Parathyroid adenoma (tissue), 2 donors: ENCODE results near the gene ARRDC4.

Source experiments
- H2AFZ ChIP-seq: fragments of 300-600 bp; sonication (generic); one replicate; pipeline ENCODE4 v1.7.0; 2017; ENCODE audit warnings: antibody characterized with exemption, mild to moderate bottlenecking
- H3K27ac ChIP-seq: fragments of 300-600 bp; sonication (generic); one replicate; pipeline ENCODE4 v1.7.0; 2017
- H3K27me3 ChIP-seq: fragments of 300-600 bp; sonication (generic); one replicate; pipeline ENCODE4 v1.7.0; 2017; ENCODE audit warnings: low read length; ENCODE audit not compliant: control insufficient read depth, insufficient read depth
- H3K36me3 ChIP-seq: fragments of 300-600 bp; sonication (generic); one replicate; pipeline ENCODE4 v1.7.0; 2017; ENCODE audit warnings: low read length; ENCODE audit not compliant: control insufficient read depth, insufficient read depth
- H3K4me1 ChIP-seq: fragments of 300-600 bp; sonication (generic); one replicate; pipeline ENCODE4 v1.7.0; 2017; ENCODE audit warnings: control low read depth
- H3K4me2 ChIP-seq: fragments of 300-600 bp; sonication (generic); one replicate; pipeline ENCODE4 v1.7.0; 2017; ENCODE audit warnings: low read length
- H3K4me3 ChIP-seq: fragments of 300-600 bp; sonication (generic); one replicate; pipeline ENCODE4 v1.7.0; 2017; ENCODE audit warnings: low read depth, low read length
- H3K79me2 ChIP-seq: fragments of 300-600 bp; sonication (generic); one replicate; pipeline ENCODE4 v1.7.0; 2017; ENCODE audit warnings: control low read depth
- H3K9ac ChIP-seq: fragments of 300-600 bp; sonication (generic); one replicate; pipeline ENCODE4 v1.7.0; 2017; ENCODE audit warnings: mild to moderate bottlenecking
- H3K9me3 ChIP-seq: fragments of 300-600 bp; sonication (generic); one replicate; pipeline ENCODE4 v1.7.0; 2017; ENCODE audit warnings: low read length; ENCODE audit not compliant: control insufficient read depth
- TF ChIP-seq, protein P1 (sequence below): fragments of 300-600 bp; sonication (generic); IDR thresholded peaks from one replicate; pipeline ENCODE4 v1.7.0; 2017; ENCODE audit warnings: antibody characterized with exemption, mild to moderate bottlenecking
- donor health status: primary hyperparathyroidism.

ARRDC4 gene

DNA sequence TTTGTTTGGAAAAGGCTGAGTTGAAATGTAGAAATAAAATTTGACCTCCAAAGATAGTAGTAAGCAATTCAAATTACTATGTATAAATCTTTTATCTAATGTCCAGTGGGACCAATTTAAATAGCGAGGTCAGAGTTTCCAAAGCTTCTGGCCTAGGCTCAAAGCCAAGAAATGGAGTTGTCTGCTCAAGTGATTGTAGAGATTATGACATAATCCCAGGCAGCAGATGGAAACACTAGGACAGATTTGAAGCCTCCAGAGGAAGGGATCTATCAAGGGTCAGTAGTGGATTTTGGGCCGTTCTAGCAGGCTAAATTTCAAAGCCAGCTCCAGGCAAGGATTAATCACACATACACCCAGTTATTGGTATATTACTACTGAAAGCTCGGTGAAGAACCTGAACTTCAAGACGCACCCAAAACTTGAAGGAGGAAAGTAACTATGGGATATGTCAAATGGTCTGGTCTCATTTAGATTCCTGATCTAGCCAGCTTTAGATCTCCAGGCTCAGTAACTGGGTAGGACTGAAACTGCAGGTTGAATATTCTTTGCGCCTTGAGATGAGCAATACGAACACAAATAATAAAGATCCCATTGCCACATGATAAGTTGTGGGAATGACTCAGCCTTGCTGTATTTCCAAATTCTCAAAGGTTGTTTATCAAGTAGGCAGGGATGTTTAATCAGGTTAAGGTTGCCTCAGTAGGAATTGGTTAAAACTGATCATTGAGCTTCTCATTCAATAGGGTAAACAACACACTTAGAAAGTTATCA, 30.9 kb upstream of the ARRDC4 start:
- Histone ChIP-seq H3K27me3 (no peaks in the 10 kb centered on the region), H3K9ac (no peak overlapping the region), H3K79me2 (no peaks in the 10 kb centered on the region), H3K36me3 (no peaks in the 10 kb centered on the region), H2AFZ (no peak overlapping the region), H3K9me3 (no peaks in the 10 kb centered on the region), H3K4me1 (no peaks in the 10 kb centered on the region), H3K27ac (no peak overlapping the region), H3K4me2 (no peak overlapping the region), H3K4me3 (no peak overlapping the region)
- TF ChIP-seq, protein P1, sequence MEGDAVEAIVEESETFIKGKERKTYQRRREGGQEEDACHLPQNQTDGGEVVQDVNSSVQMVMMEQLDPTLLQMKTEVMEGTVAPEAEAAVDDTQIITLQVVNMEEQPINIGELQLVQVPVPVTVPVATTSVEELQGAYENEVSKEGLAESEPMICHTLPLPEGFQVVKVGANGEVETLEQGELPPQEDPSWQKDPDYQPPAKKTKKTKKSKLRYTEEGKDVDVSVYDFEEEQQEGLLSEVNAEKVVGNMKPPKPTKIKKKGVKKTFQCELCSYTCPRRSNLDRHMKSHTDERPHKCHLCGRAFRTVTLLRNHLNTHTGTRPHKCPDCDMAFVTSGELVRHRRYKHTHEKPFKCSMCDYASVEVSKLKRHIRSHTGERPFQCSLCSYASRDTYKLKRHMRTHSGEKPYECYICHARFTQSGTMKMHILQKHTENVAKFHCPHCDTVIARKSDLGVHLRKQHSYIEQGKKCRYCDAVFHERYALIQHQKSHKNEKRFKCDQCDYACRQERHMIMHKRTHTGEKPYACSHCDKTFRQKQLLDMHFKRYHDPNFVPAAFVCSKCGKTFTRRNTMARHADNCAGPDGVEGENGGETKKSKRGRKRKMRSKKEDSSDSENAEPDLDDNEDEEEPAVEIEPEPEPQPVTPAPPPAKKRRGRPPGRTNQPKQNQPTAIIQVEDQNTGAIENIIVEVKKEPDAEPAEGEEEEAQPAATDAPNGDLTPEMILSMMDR, result no peak

DNA sequence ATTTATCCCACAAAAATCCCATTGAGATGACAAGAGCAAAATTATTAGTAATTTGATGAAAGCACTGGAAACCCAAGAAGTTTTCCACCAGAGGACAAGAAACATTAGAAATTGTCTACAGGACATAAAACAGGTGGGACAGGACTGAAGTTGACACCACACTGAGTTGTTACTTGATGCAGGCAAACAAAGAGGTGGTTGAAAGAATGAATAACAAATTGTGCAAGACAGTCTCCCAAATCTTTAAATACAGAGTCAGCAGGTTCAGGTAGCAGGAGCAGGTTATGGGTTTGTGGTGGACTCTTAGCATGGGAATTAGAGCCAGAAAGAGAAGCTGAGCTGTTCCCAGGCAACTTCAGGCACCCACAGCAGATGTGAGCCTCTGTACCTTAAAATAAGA, 30.3 kb upstream of the ARRDC4 start:
- Histone ChIP-seq H3K27me3 (no peaks in the 10 kb centered on the region), H3K36me3 (no peaks in the 10 kb centered on the region), H3K4me2 (no peak overlapping the region), H2AFZ (no peak overlapping the region), H3K4me3 (no peak overlapping the region), H3K79me2 (no peaks in the 10 kb centered on the region), H3K27ac (no peak overlapping the region), H3K9ac (no peak overlapping the region), H3K9me3 (no peaks in the 10 kb centered on the region), H3K4me1 (no peaks in the 10 kb centered on the region)
- TF ChIP-seq, protein P1, result no peak

DNA sequence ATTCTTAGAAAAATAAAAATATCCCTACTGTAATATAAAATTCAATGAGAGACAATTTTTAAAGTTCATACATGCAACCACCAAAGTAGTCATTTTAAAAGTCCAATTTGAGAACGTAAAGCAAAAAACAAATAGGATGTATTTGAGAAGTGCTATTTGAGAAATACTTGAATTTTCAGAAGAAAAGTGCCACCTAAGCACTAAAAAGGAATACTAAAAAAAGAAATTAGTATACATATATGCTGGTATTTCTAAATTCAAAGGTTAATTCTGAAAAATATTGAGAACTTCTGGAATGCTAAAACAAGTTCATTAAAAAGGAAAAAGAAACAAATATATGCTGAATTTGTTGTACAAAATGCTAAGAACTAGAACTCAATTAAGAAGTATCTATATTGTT, 29.2 kb upstream of the ARRDC4 start:
- Histone ChIP-seq H3K4me1 (no peaks in the 10 kb centered on the region), H3K9me3 (no peaks in the 10 kb centered on the region), H3K27ac (no peak overlapping the region), H3K36me3 (no peaks in the 10 kb centered on the region), H3K79me2 (no peaks in the 10 kb centered on the region), H3K9ac (no peak overlapping the region), H3K4me3 (no peak overlapping the region), H2AFZ (no peak overlapping the region), H3K4me2 (no peak overlapping the region), H3K27me3 (no peaks in the 10 kb centered on the region)
- TF ChIP-seq, protein P1, result no peak

DNA sequence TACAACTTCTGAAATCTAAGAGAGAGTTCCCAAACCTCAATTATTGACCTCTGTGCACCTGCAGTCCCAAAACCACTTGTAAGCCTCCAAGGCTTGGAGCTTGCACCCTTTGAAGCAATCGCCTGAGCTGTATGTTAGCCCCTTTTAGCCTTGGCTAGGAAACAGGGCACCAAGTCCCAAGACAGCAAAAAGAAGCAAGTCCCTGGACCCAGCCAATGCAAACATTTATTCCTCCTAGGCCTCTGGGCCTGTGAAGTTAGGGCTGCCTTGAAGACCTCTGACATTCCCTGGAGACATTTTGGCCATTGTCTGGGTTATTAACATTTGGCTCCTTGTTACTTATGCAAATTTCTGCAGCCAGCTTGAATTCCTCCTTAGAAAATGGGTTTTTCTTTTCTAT, 26.9 kb upstream of the ARRDC4 start:
- Histone ChIP-seq H3K36me3 (no peaks in the 10 kb centered on the region), H3K27me3 (no peaks in the 10 kb centered on the region), H3K79me2 (no peaks in the 10 kb centered on the region), H3K4me1 (no peaks in the 10 kb centered on the region), H3K9me3 (no peaks in the 10 kb centered on the region), H3K27ac (no peak overlapping the region), H2AFZ (no peak overlapping the region), H3K9ac (no peak overlapping the region), H3K4me3 (no peak overlapping the region), H3K4me2 (no peak overlapping the region)
- TF ChIP-seq, protein P1, result no peak

DNA sequence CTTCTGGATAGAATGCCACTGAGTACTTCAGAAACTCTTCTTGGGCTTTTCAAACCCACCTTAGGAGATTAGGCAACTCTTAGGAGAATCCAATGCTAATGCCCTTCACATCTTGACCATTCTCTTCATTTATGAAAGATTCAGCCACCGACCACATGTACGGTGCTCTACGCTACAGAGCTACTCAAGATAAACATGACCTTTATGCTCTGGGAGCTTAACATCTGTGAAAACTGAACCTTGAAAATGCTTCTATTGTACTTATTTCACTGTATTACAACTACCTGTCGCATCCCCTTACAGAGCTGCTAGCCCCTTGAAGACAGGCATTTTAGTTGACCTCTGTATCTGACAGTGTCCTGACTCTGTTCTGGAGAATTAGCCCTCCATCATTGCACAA, 19.5 kb upstream of the ARRDC4 start:
- H3K4me3 ChIP-seq, result no peak overlapping the region
- TF ChIP-seq, protein P1, result no peak
- no peaks in the 10 kb centered on the region for H3K9me3 ChIP-seq
- no peaks in the 10 kb centered on the region for H3K36me3 ChIP-seq
- H3K27me3 ChIP-seq, result no peaks in the 10 kb centered on the region
- H3K4me1 ChIP-seq, result no peaks in the 10 kb centered on the region
- no peaks in the 10 kb centered on the region for H3K79me2 ChIP-seq
- H3K9ac ChIP-seq, result no peak overlapping the region
- H2AFZ ChIP-seq, result no peak overlapping the region
- H3K4me2 ChIP-seq, result no peak overlapping the region
- H3K27ac ChIP-seq, result no peak overlapping the region
